Mesothelial cell of epicardium (in vitro differentiated cells): Measurements from ENCODE around the gene CCDC81. TPM values are rescaled to one million over a fixed set of nuclear protein-coding genes. Genes with fewer than 3 reads are reported as not detected.

ENCODE experiments used
- DNase-seq, 2 experiments: peaks; one replicate each; pipeline ENCODE4 v3.0.0; 2021; ENCODE audit warnings: low spot score in 2 of 2; ENCODE audit not compliant: unreplicated experiment in 2 of 2
- H3K27ac Mint-ChIP-seq: 2 replicates; pipeline ENCODE4 v1.8.0; 2021; ENCODE audit warnings: mixed read lengths
- H3K27me3 Mint-ChIP-seq: 2 replicates; pipeline ENCODE4 v1.8.0; 2021; ENCODE audit warnings: low read depth, mixed read lengths
- H3K36me3 Mint-ChIP-seq: 2 replicates; pipeline ENCODE4 v1.8.0; 2021; ENCODE audit warnings: mixed read lengths
- H3K4me1 Mint-ChIP-seq: 2 replicates; pipeline ENCODE4 v1.8.0; 2021; ENCODE audit warnings: mixed read lengths
- H3K4me3 Mint-ChIP-seq: 2 replicates; pipeline ENCODE4 v1.8.0; 2021; ENCODE audit warnings: mild to moderate bottlenecking, moderate library complexity, mixed read lengths
- H3K9me3 Mint-ChIP-seq: 2 replicates; pipeline ENCODE4 v1.8.0; 2021; ENCODE audit warnings: mixed read lengths
- CTCF ChIP-seq: fragments of 200-600 bp; sonication (generic); IDR thresholded peaks from one replicate; pipeline ENCODE4 v1.5.0; 2021; ENCODE audit warnings: antibody characterized with exemption; ENCODE audit not compliant: unreplicated experiment
- total RNA-seq: library from RNA; stranded (reverse); gene quantifications from 3 replicates; pipeline ENCODE4 v1.2.1, GENCODE V29; 2021

CCDC81 gene
- total RNA-seq, 1 donor from 2014 or later = 2.8 TPM

GRCh38 chr11:86446163-86446923 lies 71.7 kb downstream of the CCDC81 start:
- TF ChIP-seq CTCF = no peak
- H3K4me3 Mint-ChIP-seq = no peak overlapping the region
- no peaks in the 10 kb centered on the region for H3K9me3 Mint-ChIP-seq
- H3K36me3 Mint-ChIP-seq = no peaks in the 10 kb centered on the region
- H3K27me3 Mint-ChIP-seq = no peaks in the 10 kb centered on the region
- H3K27ac Mint-ChIP-seq = no peak overlapping the region
- H3K4me1 Mint-ChIP-seq = no peaks in the 10 kb centered on the region
- DNase-seq = no peak

- DNase-seq = no peak
- H3K27ac Mint-ChIP-seq = no peak overlapping the region
- TF ChIP-seq CTCF = no peak
- H3K4me1 Mint-ChIP-seq = no peaks in the 10 kb centered on the region
- no peak overlapping the region for H3K4me3 Mint-ChIP-seq
- H3K27me3 Mint-ChIP-seq = no peaks in the 10 kb centered on the region
- no peaks in the 10 kb centered on the region for H3K36me3 Mint-ChIP-seq
- H3K9me3 Mint-ChIP-seq = no peaks in the 10 kb centered on the region
Measured at GRCh38 chr11:86446924-86447285, 72.2 kb downstream of the CCDC81 start.

GRCh38 chr11:86447763-86448480 lies 73.2 kb downstream of the CCDC81 start:
- Mint-ChIP-seq H3K27ac (no peak overlapping the region), H3K36me3 (no peaks in the 10 kb centered on the region), H3K27me3 (no peaks in the 10 kb centered on the region), H3K4me1 (no peaks in the 10 kb centered on the region), H3K9me3 (no peaks in the 10 kb centered on the region), H3K4me3 (no peak overlapping the region)
- TF ChIP-seq CTCF = no peak
- DNase-seq = no peak

- H3K27me3 Mint-ChIP-seq = no peaks in the 10 kb centered on the region
- H3K4me1 Mint-ChIP-seq = no peaks in the 10 kb centered on the region
- H3K9me3 Mint-ChIP-seq = no peaks in the 10 kb centered on the region
- TF ChIP-seq CTCF = no peak
- H3K27ac Mint-ChIP-seq = no peak overlapping the region
- no peak overlapping the region for H3K4me3 Mint-ChIP-seq
- no peak for DNase-seq
- no peaks in the 10 kb centered on the region for H3K36me3 Mint-ChIP-seq
Measured at GRCh38 chr11:86449993-86450629, 75.4 kb downstream of the CCDC81 start.

- no peaks in the 10 kb centered on the region for H3K36me3 Mint-ChIP-seq
- H3K27me3 Mint-ChIP-seq = no peaks in the 10 kb centered on the region
- no peak overlapping the region for H3K27ac Mint-ChIP-seq
Measured at GRCh38 chr11:86453290-86454030, 78.8 kb downstream of the CCDC81 start.

More at GRCh38 chr11:86453290-86454030, 78.8 kb downstream of the CCDC81 start:
- no peak for TF ChIP-seq CTCF
- peaks cover 2% of the 10 kb centered on the region for H3K4me1 Mint-ChIP-seq
- no peak overlapping the region for H3K4me3 Mint-ChIP-seq
- no peaks in the 10 kb centered on the region for H3K9me3 Mint-ChIP-seq
- no peak for DNase-seq
